GM23338 (cell line): ENCODE measurements around the gene CRYBB2.

Experiments
- CREB1 ChIP-seq: fragments of 250-450 bp; sonication (Bioruptor Pico); IDR thresholded peaks from 2 replicates; pipeline ENCODE4 v1.5.0; 2020; ENCODE audit warnings: low read depth, mild to moderate bottlenecking, moderate library complexity
- CTCF ChIP-seq, 2 experiments: fragments of 200-600 bp in 1 of 2; sonication (generic) in 1 of 2; conservative IDR thresholded peaks; 2 replicates each; pipeline versions ENCODE4 v1.5.1 to v1.6.1; 2016 to 2017; ENCODE audit warnings: antibody characterized with exemption in 2 of 2, low read depth in 2 of 2, mild to moderate bottlenecking in 2 of 2, moderate library complexity in 1 of 2
- ETS1 ChIP-seq: IDR thresholded peaks from 2 replicates; pipeline ENCODE4 v1.6.1; 2016; ENCODE audit warnings: antibody characterized with exemption
- EZH2 ChIP-seq: fragments of 200-600 bp; sonication (generic); IDR thresholded peaks from one replicate; pipeline ENCODE4 v1.8.0; 2017; ENCODE audit warnings: antibody characterized with exemption, mild to moderate bottlenecking, low read depth; ENCODE audit not compliant: unreplicated experiment
- EZH2phosphoT487 ChIP-seq: fragments of 200-600 bp; sonication (generic); IDR thresholded peaks from one replicate; pipeline ENCODE4 v1.8.1; 2018; ENCODE audit warnings: antibody characterized with exemption; ENCODE audit not compliant: unreplicated experiment
- JUNB ChIP-seq: IDR thresholded peaks from one replicate; pipeline ENCODE4 v1.6.1; 2016; ENCODE audit warnings: antibody characterized with exemption; ENCODE audit not compliant: unreplicated experiment
- NANOG ChIP-seq: IDR thresholded peaks from 2 replicates; pipeline ENCODE4 v1.6.1; 2016; ENCODE audit warnings: antibody characterized with exemption, borderline replicate concordance
- POLR2AphosphoS5 ChIP-seq: IDR thresholded peaks from 2 replicates; pipeline ENCODE4 v1.6.1; 2016; ENCODE audit warnings: antibody characterized with exemption, low read depth
- REST ChIP-seq: IDR thresholded peaks from one replicate; pipeline ENCODE4 v1.6.1; 2018; ENCODE audit warnings: antibody characterized with exemption; ENCODE audit not compliant: unreplicated experiment
- STAT1 ChIP-seq: IDR thresholded peaks from one replicate; pipeline ENCODE4 v1.6.1; 2016; ENCODE audit warnings: antibody characterized with exemption; ENCODE audit not compliant: unreplicated experiment
- ZNF114 ChIP-seq: fragments of 250-450 bp; sonication (Bioruptor Pico); IDR thresholded peaks from 2 replicates; pipeline ENCODE4 v1.5.0; 2020; ENCODE audit warnings: mild to moderate bottlenecking, moderate library complexity
- ZNF331 ChIP-seq: fragments of 250-450 bp; sonication (Bioruptor Pico); IDR thresholded peaks from 2 replicates; pipeline ENCODE4 v1.5.0; 2020; ENCODE audit warnings: low read depth, mild to moderate bottlenecking, moderate library complexity
- ZNF462 ChIP-seq: fragments of 250-450 bp; sonication (Bioruptor Pico); IDR thresholded peaks from 2 replicates; pipeline ENCODE4 v1.5.0; 2020; ENCODE audit warnings: mild to moderate bottlenecking, moderate library complexity

- TF ChIP-seq REST, result no peak
- TF ChIP-seq CTCF (conservative IDR thresholded peaks at IDR 0.05; ENCODE audit: low read depth in 2 of 2), result no peak
- no peak for TF ChIP-seq EZH2
- TF ChIP-seq POLR2AphosphoS5, result no peak
- TF ChIP-seq CREB1 (CRISPR knock-in tag), result no peak
- TF ChIP-seq STAT1, result no peak
- no peak for TF ChIP-seq ETS1
- TF ChIP-seq EZH2phosphoT487, result no peak
- TF ChIP-seq ZNF114 (CRISPR knock-in tag), result no peak
- no peak for TF ChIP-seq ZNF462
- no peak for TF ChIP-seq JUNB
- TF ChIP-seq ZNF331 (CRISPR knock-in tag), result no peak
- no peak for TF ChIP-seq NANOG
Observed at GRCh38 chr22:25221790-25222189, 2.4 kb downstream of the CRYBB2 start.
